Neutrophil (primary cell): Measurements from ENCODE around the gene FICD.

Experiments used
- H3K27ac ChIP-seq: fragments of 200-600 bp; sonication (generic); 2 replicates; pipeline ENCODE4 v1.5.1; 2016; ENCODE audit warnings: mild to moderate bottlenecking, moderate library complexity
- H3K27me3 ChIP-seq: fragments of 200-600 bp; sonication (generic); 2 replicates; pipeline ENCODE4 v1.6.0; 2016; ENCODE audit warnings: mild to moderate bottlenecking
- H3K36me3 ChIP-seq: fragments of 200-600 bp; sonication (generic); 2 replicates; pipeline ENCODE4 v1.5.1; 2017
- H3K4me1 ChIP-seq, 2 experiments: fragments of 200-600 bp in 1 of 2; sonication (generic) in 1 of 2; 1 replicate in 1 of 2; 2 replicates in 1 of 2; pipeline versions ENCODE4 v1.5.1 to v1.6.1; 2013 to 2016; ENCODE audit warnings: low read depth in 1 of 2, low read length in 1 of 2, mild to moderate bottlenecking in 1 of 2, moderate library complexity in 1 of 2; ENCODE audit not compliant: control insufficient read depth in 1 of 2, insufficient read depth in 1 of 2
- H3K4me3 ChIP-seq, 2 experiments: fragments of 200-600 bp in 1 of 2; sonication (generic) in 1 of 2; 1 replicate in 1 of 2; 2 replicates in 1 of 2; pipeline ENCODE4 v1.5.1; 2013 to 2016; ENCODE audit warnings: low read depth in 1 of 2, low read length in 1 of 2, mild to moderate bottlenecking in 1 of 2, moderate library complexity in 1 of 2
- H3K9me3 ChIP-seq: fragments of 200-600 bp; sonication (generic); 2 replicates; pipeline ENCODE4 v1.5.1; 2016
- TF ChIP-seq, protein P1 (sequence below): fragments of 200-600 bp; sonication (generic); IDR thresholded peaks from 2 replicates; pipeline ENCODE4 v1.5.1; 2016; ENCODE audit warnings: antibody characterized with exemption

Gene FICD

DNA sequence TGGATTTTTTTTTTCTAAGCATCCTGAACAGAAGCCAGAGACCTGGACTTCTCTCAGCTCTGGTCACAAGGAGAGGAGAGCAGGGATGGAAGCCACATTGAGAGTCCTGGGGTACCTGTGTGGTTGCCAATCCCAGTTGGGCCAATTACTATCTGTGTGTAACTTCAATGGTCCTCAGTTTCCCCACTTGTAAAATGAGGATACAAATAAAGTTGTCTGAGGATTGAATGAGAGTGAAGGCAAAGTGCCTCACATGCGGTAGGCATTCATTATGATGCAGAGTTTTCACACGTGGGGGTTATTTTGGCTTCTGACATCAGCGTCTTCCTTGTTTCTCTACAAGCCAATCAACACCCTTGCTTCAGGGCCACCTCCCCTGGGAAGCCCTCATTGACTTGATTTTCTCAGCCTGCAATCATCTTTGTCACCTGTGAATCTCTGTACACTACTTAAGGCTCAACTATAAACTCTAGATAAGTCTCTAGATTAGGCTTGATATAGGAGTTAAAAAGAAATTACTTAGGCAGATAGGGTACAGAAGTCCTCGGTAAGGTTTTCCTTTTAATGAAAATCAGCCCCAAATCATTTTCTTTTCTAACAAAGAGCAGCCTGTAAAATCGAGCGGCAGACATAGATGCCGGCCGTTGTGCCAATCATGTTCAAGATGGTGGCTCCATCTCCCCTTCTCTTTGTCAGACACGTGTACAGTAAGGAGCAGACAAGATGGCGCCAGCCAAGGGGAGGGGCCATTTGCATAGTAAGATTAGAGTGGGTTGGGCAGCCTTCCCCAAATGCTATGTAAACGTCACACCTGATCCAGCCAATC, 37.8 kb upstream of the FICD start:
- TF ChIP-seq, protein P1, sequence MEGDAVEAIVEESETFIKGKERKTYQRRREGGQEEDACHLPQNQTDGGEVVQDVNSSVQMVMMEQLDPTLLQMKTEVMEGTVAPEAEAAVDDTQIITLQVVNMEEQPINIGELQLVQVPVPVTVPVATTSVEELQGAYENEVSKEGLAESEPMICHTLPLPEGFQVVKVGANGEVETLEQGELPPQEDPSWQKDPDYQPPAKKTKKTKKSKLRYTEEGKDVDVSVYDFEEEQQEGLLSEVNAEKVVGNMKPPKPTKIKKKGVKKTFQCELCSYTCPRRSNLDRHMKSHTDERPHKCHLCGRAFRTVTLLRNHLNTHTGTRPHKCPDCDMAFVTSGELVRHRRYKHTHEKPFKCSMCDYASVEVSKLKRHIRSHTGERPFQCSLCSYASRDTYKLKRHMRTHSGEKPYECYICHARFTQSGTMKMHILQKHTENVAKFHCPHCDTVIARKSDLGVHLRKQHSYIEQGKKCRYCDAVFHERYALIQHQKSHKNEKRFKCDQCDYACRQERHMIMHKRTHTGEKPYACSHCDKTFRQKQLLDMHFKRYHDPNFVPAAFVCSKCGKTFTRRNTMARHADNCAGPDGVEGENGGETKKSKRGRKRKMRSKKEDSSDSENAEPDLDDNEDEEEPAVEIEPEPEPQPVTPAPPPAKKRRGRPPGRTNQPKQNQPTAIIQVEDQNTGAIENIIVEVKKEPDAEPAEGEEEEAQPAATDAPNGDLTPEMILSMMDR, result no peak
- no peaks in the 10 kb centered on the region for H3K4me1 ChIP-seq
- no peaks in the 10 kb centered on the region for H3K36me3 ChIP-seq
- no peaks in the 10 kb centered on the region for H3K9me3 ChIP-seq
- no peak overlapping the region for H3K4me3 ChIP-seq
- no peak overlapping the region for H3K27ac ChIP-seq
- peaks cover 1% of the 10 kb centered on the region for H3K27me3 ChIP-seq

- no peak overlapping the region for H3K27ac ChIP-seq
- H3K4me1 ChIP-seq, result no peaks in the 10 kb centered on the region
- H3K27me3 ChIP-seq, result peaks cover 7% of the 10 kb centered on the region
- no peak overlapping the region for H3K4me3 ChIP-seq
- no peaks in the 10 kb centered on the region for H3K36me3 ChIP-seq
- no peaks in the 10 kb centered on the region for H3K9me3 ChIP-seq
- TF ChIP-seq, protein P1, result no peak
These were observed 37.2 kb upstream of the FICD start for GRCh38 chr12:108477881-108478259.

DNA sequence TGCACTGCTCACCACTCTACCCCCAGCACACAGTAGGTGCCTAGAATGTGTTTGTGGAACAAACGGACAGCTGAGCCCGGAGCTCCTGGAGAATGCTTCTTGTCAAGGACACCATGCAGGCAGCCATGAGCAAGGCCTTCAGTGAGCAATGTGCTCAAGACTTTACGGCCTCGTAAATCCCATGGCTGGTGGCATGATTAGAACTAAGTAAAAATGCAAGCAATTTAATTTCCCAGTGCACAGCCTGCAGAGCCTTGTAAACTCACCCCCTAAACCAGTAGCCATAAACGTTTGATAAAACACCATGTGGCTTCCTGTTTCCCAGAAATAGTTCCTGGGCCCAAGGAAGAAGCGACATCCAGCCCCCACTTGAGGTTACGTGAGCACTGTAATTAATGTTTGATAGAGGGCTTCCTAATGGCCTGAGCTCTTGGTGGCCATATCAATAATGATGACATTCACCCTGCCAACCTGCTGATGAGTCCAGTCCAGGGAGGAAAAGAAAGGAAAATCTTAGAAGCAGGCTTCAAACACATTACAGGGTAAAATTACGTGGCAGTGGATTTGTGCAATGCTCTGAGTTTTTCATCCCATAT, 36.4 kb upstream of the FICD start:
- TF ChIP-seq, protein P1, result no peak
- H3K4me3 ChIP-seq, result no peak overlapping the region
- H3K36me3 ChIP-seq, result no peaks in the 10 kb centered on the region
- no peaks in the 10 kb centered on the region for H3K4me1 ChIP-seq
- H3K9me3 ChIP-seq, result no peaks in the 10 kb centered on the region
- H3K27me3 ChIP-seq, result peaks cover 16% of the 10 kb centered on the region
- H3K27ac ChIP-seq, result no peak overlapping the region

- Histone ChIP-seq H3K4me3 (no peak overlapping the region), H3K27me3 (peaks cover 22% of the 10 kb centered on the region), H3K9me3 (no peaks in the 10 kb centered on the region), H3K4me1 (no peaks in the 10 kb centered on the region), H3K27ac (no peak overlapping the region), H3K36me3 (no peaks in the 10 kb centered on the region)
- TF ChIP-seq, protein P1, result no peak
These were observed 35.6 kb upstream of the FICD start for GRCh38 chr12:108479364-108480070.

DNA sequence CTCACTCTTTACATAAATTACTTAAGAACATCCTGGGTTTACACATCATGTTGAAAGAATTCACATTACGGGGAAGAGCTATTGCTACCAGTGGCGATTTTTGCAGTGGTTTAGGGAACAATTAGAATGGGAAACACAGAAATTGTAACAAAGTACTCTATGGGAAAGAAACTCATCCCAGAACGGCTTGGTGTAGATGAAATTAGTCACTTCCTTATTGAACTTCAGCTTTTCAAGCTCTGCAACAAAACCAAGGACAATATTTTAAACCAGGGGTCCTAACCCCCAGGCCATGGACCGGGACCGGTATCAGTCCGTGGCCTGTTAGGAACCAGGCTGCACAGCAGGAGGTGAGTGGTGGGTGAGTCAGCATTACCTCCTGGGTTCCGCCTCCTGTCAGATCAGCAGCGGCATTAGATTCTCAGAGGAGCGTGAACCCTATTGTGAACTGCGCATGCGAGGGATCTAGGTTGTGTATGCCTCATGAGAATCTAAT, 32.3 kb upstream of the FICD start:
- H3K36me3 ChIP-seq, result no peaks in the 10 kb centered on the region
- TF ChIP-seq, protein P1, result no peak
- no peak overlapping the region for H3K27ac ChIP-seq
- no peak overlapping the region for H3K4me3 ChIP-seq
- no peaks in the 10 kb centered on the region for H3K4me1 ChIP-seq
- H3K27me3 ChIP-seq, result peaks cover 24% of the 10 kb centered on the region
- H3K9me3 ChIP-seq, result no peaks in the 10 kb centered on the region
